Activated CD8-positive, alpha-beta memory T cell treated with anti-CD3 and anti-CD28 coated beads, Interleukin-2, amount 50 U/mL, for 24 hours (primary cell): ENCODE measurements around the gene ZSWIM6.

Experiments
- DNase-seq: peaks from one replicate; pipeline ENCODE4 v3.0.0-alpha.2; 2020; ENCODE audit errors: extremely low read depth

ZSWIM6 gene

GRCh38 chr5:61331407-61332357 is at the start of gene ZSWIM6:
Gene ZSWIM6 (plus strand): TSS chr5:61332258. CDS start chr5:61332273, 15 bp downstream.
- peak; percentile 93 for DNase-seq

GRCh38 chr5:61283471-61283870 is 48.6 kb upstream of the ZSWIM6 start:
- no peak for DNase-seq

- no peak for DNase-seq
Observed at GRCh38 chr5:61285531-61285930, 46.5 kb upstream of the ZSWIM6 start.

- DNase-seq = no peak
Observed at GRCh38 chr5:61286446-61287132, 45.5 kb upstream of the ZSWIM6 start.

- DNase-seq = no peak
Observed at GRCh38 chr5:61287474-61287873, 44.6 kb upstream of the ZSWIM6 start.

GRCh38 chr5:61289241-61289640 is 42.8 kb upstream of the ZSWIM6 start:
- no peak for DNase-seq

- no peak for DNase-seq
Observed at GRCh38 chr5:61289669-61290306, 42.3 kb upstream of the ZSWIM6 start.

- DNase-seq = no peak
Observed at GRCh38 chr5:61290791-61291210, 41.3 kb upstream of the ZSWIM6 start.

- no peak for DNase-seq
Observed at GRCh38 chr5:61292062-61292657, 39.9 kb upstream of the ZSWIM6 start.

- no peak for DNase-seq
Observed at GRCh38 chr5:61293071-61293470, 39.0 kb upstream of the ZSWIM6 start.

- DNase-seq = no peak
Observed at GRCh38 chr5:61293873-61294272, 38.2 kb upstream of the ZSWIM6 start.

- no peak for DNase-seq
Observed at GRCh38 chr5:61295365-61295764, 36.7 kb upstream of the ZSWIM6 start.

- no peak for DNase-seq
Observed at GRCh38 chr5:61298066-61298465, 34.0 kb upstream of the ZSWIM6 start.

GRCh38 chr5:61298580-61298979 is 33.5 kb upstream of the ZSWIM6 start:
- no peak for DNase-seq

GRCh38 chr5:61299261-61299681 is 32.8 kb upstream of the ZSWIM6 start:
- no peak for DNase-seq

GRCh38 chr5:61301341-61302199 is 30.5 kb upstream of the ZSWIM6 start:
- DNase-seq = no peak

- no peak for DNase-seq
Observed at GRCh38 chr5:61302200-61302563, 29.9 kb upstream of the ZSWIM6 start.

- no peak for DNase-seq
Observed at GRCh38 chr5:61303346-61303745, 28.7 kb upstream of the ZSWIM6 start.

GRCh38 chr5:61304590-61305381 is 27.3 kb upstream of the ZSWIM6 start:
- DNase-seq = no peak

GRCh38 chr5:61306531-61307131 is 25.4 kb upstream of the ZSWIM6 start:
- no peak for DNase-seq
